HEK293T (cell line): ENCODE data around the gene TTC28.

ENCODE experiments used
- ARNT ChIP-seq: fragments of 450-650 bp; IDR thresholded peaks from 2 replicates; pipeline ENCODE4 v1.6.1; 2017; ENCODE audit warnings: mild to moderate bottlenecking
- BHLHE40 ChIP-seq: fragments of 450-650 bp; IDR thresholded peaks from 2 replicates; pipeline ENCODE4 v1.6.1; 2016; ENCODE audit warnings: mild to moderate bottlenecking, moderate library complexity, borderline replicate concordance
- ELF4 ChIP-seq: fragments of 450-650 bp; IDR thresholded peaks from 2 replicates; pipeline ENCODE4 v1.6.1; 2017; ENCODE audit warnings: antibody characterized with exemption
- FOXA1 ChIP-seq: fragments of 450-650 bp; IDR thresholded peaks from 2 replicates; pipeline ENCODE4 v1.6.1; 2016; ENCODE audit warnings: mild to moderate bottlenecking
- FOXK2 ChIP-seq: fragments of 450-650 bp; IDR thresholded peaks from 2 replicates; pipeline ENCODE4 v1.6.1; 2016; ENCODE audit warnings: mild to moderate bottlenecking
- FOXM1 ChIP-seq: fragments of 450-650 bp; IDR thresholded peaks from 2 replicates; pipeline ENCODE4 v1.6.1; 2017; ENCODE audit warnings: mild to moderate bottlenecking, borderline replicate concordance
- HDGF ChIP-seq: fragments of 450-650 bp; IDR thresholded peaks from 2 replicates; pipeline ENCODE4 v1.6.1; 2017; ENCODE audit warnings: antibody characterized with exemption, borderline replicate concordance
- NFRKB ChIP-seq: fragments of 450-650 bp; IDR thresholded peaks from 2 replicates; pipeline ENCODE4 v1.6.1; 2016; ENCODE audit warnings: mild to moderate bottlenecking, moderate library complexity
- SP1 ChIP-seq: fragments of 450-650 bp; IDR thresholded peaks from 2 replicates; pipeline ENCODE4 v1.6.1; 2017
- SUZ12 ChIP-seq: fragments of 450-650 bp; IDR thresholded peaks from 2 replicates; pipeline ENCODE4 v1.6.1; 2016; ENCODE audit warnings: mild to moderate bottlenecking
- TARDBP ChIP-seq: fragments of 450-650 bp; IDR thresholded peaks from 2 replicates; pipeline ENCODE4 v1.6.1; 2016
- ZNF384 ChIP-seq: fragments of 450-650 bp; IDR thresholded peaks from 2 replicates; pipeline ENCODE4 v1.6.1; 2016
- TF ChIP-seq, protein P1 (sequence below): fragments of 450-650 bp; IDR thresholded peaks from 2 replicates; pipeline ENCODE4 v1.6.1; 2016

- TF ChIP-seq FOXA1 (no peak), FOXM1 (no peak), SP1 (no peak), ARNT (no peak), SUZ12 (no peak), ELF4 (no peak), BHLHE40 (no peak), TARDBP (no peak), FOXK2 (no peak), NFRKB (no peak), ZNF384 (no peak), HDGF (no peak)
- TF ChIP-seq, protein P1, sequence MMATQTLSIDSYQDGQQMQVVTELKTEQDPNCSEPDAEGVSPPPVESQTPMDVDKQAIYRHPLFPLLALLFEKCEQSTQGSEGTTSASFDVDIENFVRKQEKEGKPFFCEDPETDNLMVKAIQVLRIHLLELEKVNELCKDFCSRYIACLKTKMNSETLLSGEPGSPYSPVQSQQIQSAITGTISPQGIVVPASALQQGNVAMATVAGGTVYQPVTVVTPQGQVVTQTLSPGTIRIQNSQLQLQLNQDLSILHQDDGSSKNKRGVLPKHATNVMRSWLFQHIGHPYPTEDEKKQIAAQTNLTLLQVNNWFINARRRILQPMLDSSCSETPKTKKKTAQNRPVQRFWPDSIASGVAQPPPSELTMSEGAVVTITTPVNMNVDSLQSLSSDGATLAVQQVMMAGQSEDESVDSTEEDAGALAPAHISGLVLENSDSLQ: no peak
These were observed 411.5 kb downstream of the TTC28 start for GRCh38 chr22:28268171-28268570.
